ENCODE measurements around the gene MEF2C. TPM values are rescaled to one million over a fixed set of nuclear protein-coding genes. Genes with fewer than 3 reads are reported as not detected.

The MEF2C gene
- polyA plus RNA-seq, 1 donor from 2014 or later = 30.2 TPM

DNA sequence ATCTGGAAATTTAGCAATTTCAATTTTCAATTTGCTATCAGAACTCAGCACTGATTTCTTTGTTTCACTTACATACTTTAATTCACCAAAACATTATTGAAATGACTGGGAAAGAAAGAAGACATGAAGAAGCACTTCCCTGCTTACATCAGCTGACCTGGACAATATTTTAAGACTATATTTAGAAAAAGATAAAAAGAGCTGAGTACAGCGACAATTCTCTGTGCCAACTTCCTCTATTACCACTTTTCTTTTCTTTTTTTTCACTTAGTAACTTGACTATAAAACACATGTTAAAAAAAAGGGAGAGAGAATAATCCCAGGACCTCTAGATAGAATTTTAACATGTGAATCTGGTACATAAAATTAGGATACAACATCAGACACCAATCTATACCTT is 35.6 kb downstream of the MEF2C start:
- no peaks in the 10 kb centered on the region for H3K79me2 ChIP-seq (replicated peaks; ENCODE audit: insufficient read depth, low read length)
- H3F3A ChIP-seq (ENCODE audit: insufficient read depth, low read length, poor library complexity, severe bottlenecking) = no peaks in the 10 kb centered on the region
- H3K27ac ChIP-seq (ENCODE audit: low read length) = no peak overlapping the region
- H3K9me3 ChIP-seq (ENCODE audit: low read length) = no peaks in the 10 kb centered on the region
- no peak overlapping the region for H3K9ac ChIP-seq (ENCODE audit: low read length)
- no peak overlapping the region for H2AFZ ChIP-seq (ENCODE audit: low read depth, low read length)
- H3K4me3 ChIP-seq (ENCODE audit: low read length) = no peak overlapping the region
- no peak overlapping the region for H3K4me2 ChIP-seq (ENCODE audit: low read length)
- H4K20me1 ChIP-seq (ENCODE audit: insufficient read depth) = no peaks in the 10 kb centered on the region
- no peaks in the 10 kb centered on the region for H3K36me3 ChIP-seq (ENCODE audit: insufficient read depth, low read length)
- TF ChIP-seq, protein P1, sequence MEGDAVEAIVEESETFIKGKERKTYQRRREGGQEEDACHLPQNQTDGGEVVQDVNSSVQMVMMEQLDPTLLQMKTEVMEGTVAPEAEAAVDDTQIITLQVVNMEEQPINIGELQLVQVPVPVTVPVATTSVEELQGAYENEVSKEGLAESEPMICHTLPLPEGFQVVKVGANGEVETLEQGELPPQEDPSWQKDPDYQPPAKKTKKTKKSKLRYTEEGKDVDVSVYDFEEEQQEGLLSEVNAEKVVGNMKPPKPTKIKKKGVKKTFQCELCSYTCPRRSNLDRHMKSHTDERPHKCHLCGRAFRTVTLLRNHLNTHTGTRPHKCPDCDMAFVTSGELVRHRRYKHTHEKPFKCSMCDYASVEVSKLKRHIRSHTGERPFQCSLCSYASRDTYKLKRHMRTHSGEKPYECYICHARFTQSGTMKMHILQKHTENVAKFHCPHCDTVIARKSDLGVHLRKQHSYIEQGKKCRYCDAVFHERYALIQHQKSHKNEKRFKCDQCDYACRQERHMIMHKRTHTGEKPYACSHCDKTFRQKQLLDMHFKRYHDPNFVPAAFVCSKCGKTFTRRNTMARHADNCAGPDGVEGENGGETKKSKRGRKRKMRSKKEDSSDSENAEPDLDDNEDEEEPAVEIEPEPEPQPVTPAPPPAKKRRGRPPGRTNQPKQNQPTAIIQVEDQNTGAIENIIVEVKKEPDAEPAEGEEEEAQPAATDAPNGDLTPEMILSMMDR (IDR thresholded peaks at IDR 0.05; ENCODE audit: poor library complexity, severe bottlenecking) = no peak
- TF ChIP-seq TAF1 (IDR thresholded peaks at IDR 0.05; ENCODE audit: low read depth) = no peak
- no peaks in the 10 kb centered on the region for H3K27me3 ChIP-seq (ENCODE audit: insufficient read depth, low read depth, low read length)
- H3K9me2 ChIP-seq (ENCODE audit: insufficient read depth, low read length) = no peaks in the 10 kb centered on the region

DNA sequence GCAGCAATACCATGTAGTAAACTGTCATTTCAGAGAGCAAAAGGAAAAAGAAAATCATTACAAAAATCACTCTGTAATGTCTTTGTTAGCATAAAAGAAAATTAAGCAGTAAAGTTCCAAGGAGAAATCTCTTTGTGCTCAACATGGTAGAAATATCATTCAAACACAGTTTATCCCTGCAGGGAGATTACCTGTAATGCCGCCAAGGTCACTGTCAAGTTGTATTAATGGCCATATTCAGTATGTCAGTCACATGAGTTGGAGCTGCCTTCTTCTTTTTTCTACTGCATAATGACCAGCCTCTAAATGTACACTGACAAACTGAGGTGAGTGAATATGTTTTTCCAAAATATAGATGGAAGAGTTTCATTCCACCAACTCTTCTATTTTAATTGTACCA is 36.5 kb downstream of the MEF2C start:
- Histone ChIP-seq H3K27me3 (ENCODE audit: insufficient read depth, low read depth, low read length) (no peaks in the 10 kb centered on the region), H3K36me3 (ENCODE audit: insufficient read depth, low read length) (no peaks in the 10 kb centered on the region), H2AFZ (ENCODE audit: low read depth, low read length) (no peak overlapping the region), H3K4me2 (ENCODE audit: low read length) (no peak overlapping the region), H3K79me2 (replicated peaks; ENCODE audit: insufficient read depth, low read length) (no peaks in the 10 kb centered on the region), H3K4me3 (ENCODE audit: low read length) (no peak overlapping the region), H3K9me2 (ENCODE audit: insufficient read depth, low read length) (no peaks in the 10 kb centered on the region), H4K20me1 (ENCODE audit: insufficient read depth) (no peaks in the 10 kb centered on the region), H3K9ac (ENCODE audit: low read length) (no peak overlapping the region), H3K9me3 (ENCODE audit: low read length) (no peaks in the 10 kb centered on the region), H3K27ac (ENCODE audit: low read length) (no peak overlapping the region), H3F3A (ENCODE audit: insufficient read depth, low read length, poor library complexity, severe bottlenecking) (no peaks in the 10 kb centered on the region)
- TF ChIP-seq EP300 (conservative IDR thresholded peaks at IDR 0.05; ENCODE audit: poor library complexity, severe bottlenecking) = peak; percentile 79
- TF ChIP-seq EZH2 (IDR thresholded peaks at IDR 0.05; ENCODE audit: borderline replicate concordance, insufficient read depth, low read length, poor library complexity, severe bottlenecking) = no peak
- TF ChIP-seq TAF1 (IDR thresholded peaks at IDR 0.05; ENCODE audit: low read depth) = no peak
- peak; percentile 79 for TF ChIP-seq POLR2AphosphoS5 (IDR thresholded peaks at IDR 0.05)

DNA sequence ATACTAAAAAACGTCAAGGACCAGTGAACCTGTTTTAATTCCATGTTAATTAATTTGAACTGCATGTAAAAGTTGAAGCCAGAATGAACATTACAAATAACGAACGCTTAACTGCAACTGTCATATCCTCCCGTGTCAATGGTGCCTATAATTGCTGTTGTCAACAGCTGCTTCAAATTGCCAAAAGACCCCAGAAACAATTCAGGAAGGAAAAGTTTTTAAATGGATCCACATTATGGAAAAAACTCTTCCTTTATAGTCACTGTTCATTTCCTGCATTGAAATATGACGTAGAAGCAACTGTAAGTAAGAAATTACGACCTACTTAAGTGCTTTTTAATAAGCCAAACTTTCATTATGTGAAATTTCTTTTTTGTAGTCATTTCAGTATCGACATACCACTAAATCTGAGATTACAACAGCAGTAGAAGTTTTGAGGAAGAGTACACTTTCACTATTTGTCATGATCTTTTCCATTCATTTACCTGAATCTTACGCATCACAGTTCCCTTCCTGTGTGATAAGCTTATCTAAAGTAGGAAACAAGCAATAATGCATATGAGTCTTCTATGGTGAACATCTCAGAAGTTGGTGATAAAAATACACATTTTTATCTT is 37.8 kb downstream of the MEF2C start:
- H3K27me3 ChIP-seq (ENCODE audit: insufficient read depth, low read depth, low read length) = no peaks in the 10 kb centered on the region
- TF ChIP-seq, protein P2, sequence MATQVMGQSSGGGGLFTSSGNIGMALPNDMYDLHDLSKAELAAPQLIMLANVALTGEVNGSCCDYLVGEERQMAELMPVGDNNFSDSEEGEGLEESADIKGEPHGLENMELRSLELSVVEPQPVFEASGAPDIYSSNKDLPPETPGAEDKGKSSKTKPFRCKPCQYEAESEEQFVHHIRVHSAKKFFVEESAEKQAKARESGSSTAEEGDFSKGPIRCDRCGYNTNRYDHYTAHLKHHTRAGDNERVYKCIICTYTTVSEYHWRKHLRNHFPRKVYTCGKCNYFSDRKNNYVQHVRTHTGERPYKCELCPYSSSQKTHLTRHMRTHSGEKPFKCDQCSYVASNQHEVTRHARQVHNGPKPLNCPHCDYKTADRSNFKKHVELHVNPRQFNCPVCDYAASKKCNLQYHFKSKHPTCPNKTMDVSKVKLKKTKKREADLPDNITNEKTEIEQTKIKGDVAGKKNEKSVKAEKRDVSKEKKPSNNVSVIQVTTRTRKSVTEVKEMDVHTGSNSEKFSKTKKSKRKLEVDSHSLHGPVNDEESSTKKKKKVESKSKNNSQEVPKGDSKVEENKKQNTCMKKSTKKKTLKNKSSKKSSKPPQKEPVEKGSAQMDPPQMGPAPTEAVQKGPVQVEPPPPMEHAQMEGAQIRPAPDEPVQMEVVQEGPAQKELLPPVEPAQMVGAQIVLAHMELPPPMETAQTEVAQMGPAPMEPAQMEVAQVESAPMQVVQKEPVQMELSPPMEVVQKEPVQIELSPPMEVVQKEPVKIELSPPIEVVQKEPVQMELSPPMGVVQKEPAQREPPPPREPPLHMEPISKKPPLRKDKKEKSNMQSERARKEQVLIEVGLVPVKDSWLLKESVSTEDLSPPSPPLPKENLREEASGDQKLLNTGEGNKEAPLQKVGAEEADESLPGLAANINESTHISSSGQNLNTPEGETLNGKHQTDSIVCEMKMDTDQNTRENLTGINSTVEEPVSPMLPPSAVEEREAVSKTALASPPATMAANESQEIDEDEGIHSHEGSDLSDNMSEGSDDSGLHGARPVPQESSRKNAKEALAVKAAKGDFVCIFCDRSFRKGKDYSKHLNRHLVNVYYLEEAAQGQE (IDR thresholded peaks at IDR 0.05; ENCODE audit: borderline replicate concordance) = no peak
- no peak for TF ChIP-seq POLR2AphosphoS5 (IDR thresholded peaks at IDR 0.05)
- TF ChIP-seq TAF1 (IDR thresholded peaks at IDR 0.05; ENCODE audit: low read depth) = no peak
- TF ChIP-seq SMC3 (conservative IDR thresholded peaks at IDR 0.05; ENCODE audit: poor library complexity) = no peak
- TF ChIP-seq, protein P1 (IDR thresholded peaks at IDR 0.05; ENCODE audit: poor library complexity, severe bottlenecking) = no peak
- no peak for TF ChIP-seq EP300 (conservative IDR thresholded peaks at IDR 0.05; ENCODE audit: poor library complexity, severe bottlenecking)
- no peak for TF ChIP-seq RAD21 (conservative IDR thresholded peaks at IDR 0.05)
- no peak for TF ChIP-seq MXI1 (conservative IDR thresholded peaks at IDR 0.05; ENCODE audit: poor library complexity, severe bottlenecking)
- no peak for TF ChIP-seq EZH2 (IDR thresholded peaks at IDR 0.05; ENCODE audit: borderline replicate concordance, insufficient read depth, low read length, poor library complexity, severe bottlenecking)
- H3K9me2 ChIP-seq (ENCODE audit: insufficient read depth, low read length) = no peaks in the 10 kb centered on the region
- H3K27ac ChIP-seq (ENCODE audit: low read length) = no peak overlapping the region
- H3K4me3 ChIP-seq (ENCODE audit: low read length) = no peak overlapping the region
- no peaks in the 10 kb centered on the region for H3K9me3 ChIP-seq (ENCODE audit: low read length)
- H3K9ac ChIP-seq (ENCODE audit: low read length) = no peak overlapping the region
- H4K20me1 ChIP-seq (ENCODE audit: insufficient read depth) = no peaks in the 10 kb centered on the region
- no peak overlapping the region for H3K4me2 ChIP-seq (ENCODE audit: low read length)
- H2AFZ ChIP-seq (ENCODE audit: low read depth, low read length) = no peak overlapping the region
- H3F3A ChIP-seq (ENCODE audit: insufficient read depth, low read length, poor library complexity, severe bottlenecking) = no peaks in the 10 kb centered on the region
- H3K36me3 ChIP-seq (ENCODE audit: insufficient read depth, low read length) = no peaks in the 10 kb centered on the region
- no peaks in the 10 kb centered on the region for H3K79me2 ChIP-seq (replicated peaks; ENCODE audit: insufficient read depth, low read length)
